ENCODE data around the gene PSTPIP2.

Gene PSTPIP2

GRCh38 chr18:45999536-45999935, 72.5 kb downstream of the PSTPIP2 start:
- TF ChIP-seq POLR2AphosphoS5 (IDR thresholded peaks at IDR 0.05; ENCODE audit: low read depth) = no peak
- no peak for TF ChIP-seq REST (IDR thresholded peaks at IDR 0.05; ENCODE audit: insufficient replicate concordance, low read depth)
- TF ChIP-seq GABPA (IDR thresholded peaks at IDR 0.05; ENCODE audit: low read depth) = no peak
- no peak for TF ChIP-seq SPI1 (IDR thresholded peaks at IDR 0.05; ENCODE audit: borderline replicate concordance, low read depth)
- no peak for TF ChIP-seq CTCF (IDR thresholded peaks at IDR 0.05; ENCODE audit: insufficient read depth, low read length)
- Histone ChIP-seq H3K4me3 (replicated peaks; ENCODE audit: insufficient read depth, low read length) (no peak overlapping the region), H3K27me3 (ENCODE audit: insufficient read depth, poor library complexity, severe bottlenecking) (no peaks in the 10 kb centered on the region), H3K27ac (replicated peaks) (no peak overlapping the region)
- DNase-seq (ENCODE audit: low read depth in 1 of 2, low spot score in 1 of 2) = no peak

GRCh38 chr18:45998244-45998643, 73.8 kb downstream of the PSTPIP2 start:
- no peak for TF ChIP-seq REST (IDR thresholded peaks at IDR 0.05; ENCODE audit: insufficient replicate concordance, low read depth)
- TF ChIP-seq CTCF (IDR thresholded peaks at IDR 0.05; ENCODE audit: insufficient read depth, low read length) = no peak
- no peak for TF ChIP-seq SPI1 (IDR thresholded peaks at IDR 0.05; ENCODE audit: borderline replicate concordance, low read depth)
- TF ChIP-seq POLR2AphosphoS5 (IDR thresholded peaks at IDR 0.05; ENCODE audit: low read depth) = no peak
- TF ChIP-seq GABPA (IDR thresholded peaks at IDR 0.05; ENCODE audit: low read depth) = no peak
- peak overlapping the region; percentile 23; the same call in 1 of the 2 replicates for H3K27ac ChIP-seq (replicated peaks)
- H3K4me3 ChIP-seq (replicated peaks; ENCODE audit: insufficient read depth, low read length) = no peak overlapping the region
- peak in 1 of 2 experiments; percentile 42 for DNase-seq (ENCODE audit: low read depth in 1 of 2, low spot score in 1 of 2)
- H3K27me3 ChIP-seq (ENCODE audit: insufficient read depth, poor library complexity, severe bottlenecking) = no peaks in the 10 kb centered on the region

GRCh38 chr18:45997700-45998151, 74.3 kb downstream of the PSTPIP2 start:
- DNase-seq (ENCODE audit: low read depth in 1 of 2, low spot score in 1 of 2) = no peak
- no peak overlapping the region for H3K4me3 ChIP-seq (replicated peaks; ENCODE audit: insufficient read depth, low read length)
- no peak overlapping the region; the same call in 1 of the 2 replicates for H3K27ac ChIP-seq (replicated peaks)
- TF ChIP-seq GABPA (IDR thresholded peaks at IDR 0.05; ENCODE audit: low read depth) (no peak), CTCF (IDR thresholded peaks at IDR 0.05; ENCODE audit: insufficient read depth, low read length) (no peak), SPI1 (IDR thresholded peaks at IDR 0.05; ENCODE audit: borderline replicate concordance, low read depth) (no peak), REST (IDR thresholded peaks at IDR 0.05; ENCODE audit: insufficient replicate concordance, low read depth) (no peak), POLR2AphosphoS5 (IDR thresholded peaks at IDR 0.05; ENCODE audit: low read depth) (no peak)
- no peaks in the 10 kb centered on the region for H3K27me3 ChIP-seq (ENCODE audit: insufficient read depth, poor library complexity, severe bottlenecking)

Data from HL-60 (cell line).